HepG2 (cell line): Measurements from ENCODE around the gene HPCAL1. TPM values are rescaled to one million over a fixed set of nuclear protein-coding genes. Genes with fewer than 3 reads are reported as not detected.

Source experiments
- ATAC-seq: fragments of 200-7000 bp; cut with Tn5 transposase; 3 replicates; pipeline ENCODE4 v1.9.1; 2020; ENCODE audit warnings: mild to moderate bottlenecking, moderate library complexity
- BruUV-seq: library from RNA; stranded (reverse); fragments of 400-500 nt; replicated peaks from 2 replicates; lab custom pipeline; 2021; lab: Mats Ljungman, UMichigan
- CTCF ChIA-PET: fragments of 300-600 bp; formaldehyde crosslinking; extraction: SDS; loops from one replicate; lab custom pipeline; 2021; ENCODE audit warnings: low total read pairs, inconsistent platforms, low intra/inter-chr PET ratio; lab: Yijun Ruan, JAX
- POLR2A ChIA-PET: fragments of 350-600 bp; sonication (Branson Sonifier 250); formaldehyde crosslinking; loops from one replicate; lab custom pipeline; 2020; ENCODE audit warnings: antibody characterized with exemption, inconsistent platforms; lab: Yijun Ruan, JAX
- DNase-seq: peaks from one replicate; pipeline ENCODE4 v3.0.0-alpha.2; 2015; ENCODE audit warnings: low spot score
- FAIRE-seq: peaks from 3 replicates; lab custom pipeline; 2011; peaks lifted over from hg19 to GRCh38; lab: Jason Lieb, UNC
- H2AFZ ChIP-seq: one replicate; pipeline ENCODE4 v1.6.1; 2011; ENCODE audit warnings: low read length, inconsistent platforms
- H3K27ac ChIP-seq: fragments of 300-600 bp; 3 replicates; pipeline ENCODE4 v1.8.0; 2011; ENCODE audit warnings: mixed run types, mild to moderate bottlenecking, mixed read lengths, low read length, inconsistent platforms; ENCODE audit not compliant: insufficient read depth; ENCODE audit errors: extremely low read length
- H3K27me3 ChIP-seq, 2 experiments: fragments of 200-600 bp in 1 of 2; 2 replicates in 1 of 2; 3 replicates in 1 of 2; pipeline versions ENCODE4 v1.6.0 to v1.8.0; 2011; ENCODE audit warnings: low read length in 2 of 2, mild to moderate bottlenecking in 2 of 2, moderate library complexity in 2 of 2, inconsistent platforms in 1 of 2; ENCODE audit not compliant: insufficient read depth in 2 of 2, control insufficient read depth in 1 of 2
- H3K36me3 ChIP-seq, 2 experiments: fragments of 200-600 bp in 1 of 2; replicated peaks in 1 of 2; 2 replicates in 1 of 2; 3 replicates in 1 of 2; pipeline versions ENCODE4 v1.5.1 to v1.8.0; 2011; ENCODE audit warnings: low read length in 2 of 2, inconsistent platforms in 1 of 2; ENCODE audit not compliant: insufficient read depth in 2 of 2, control insufficient read depth in 1 of 2
- H3K4me1 ChIP-seq: 2 replicates; pipeline ENCODE4 v1.5.1; 2012; ENCODE audit warnings: low read length, inconsistent platforms; ENCODE audit not compliant: insufficient read depth
- H3K4me2 ChIP-seq: 2 replicates; pipeline ENCODE4 v1.6.0; 2011; ENCODE audit warnings: low read depth, low read length, inconsistent platforms
- H3K4me3 ChIP-seq, 3 experiments: fragments of 200-600 bp in 1 of 3; sonication (generic), shearing (Covaris generic) in 1 of 3; replicated peaks in 1 of 3; 2 replicates each; pipeline ENCODE4 v1.5.1; 2011 to 2016; ENCODE audit warnings: low read length in 3 of 3, inconsistent platforms in 2 of 3, low read depth in 2 of 3, mild to moderate bottlenecking in 2 of 3, control low read depth in 1 of 3, mixed read lengths in 1 of 3; ENCODE audit not compliant: insufficient read depth in 1 of 3
- H3K79me2 ChIP-seq: one replicate; pipeline ENCODE4 v1.6.1; 2011; ENCODE audit warnings: low read length, inconsistent platforms; ENCODE audit not compliant: insufficient read depth
- H3K9ac ChIP-seq: 2 replicates; pipeline ENCODE4 v1.6.0; 2011; ENCODE audit warnings: mild to moderate bottlenecking, low read depth, low read length, inconsistent platforms; ENCODE audit not compliant: insufficient read depth
- H3K9me3 ChIP-seq: 2 replicates; pipeline ENCODE4 v1.5.1; 2012; ENCODE audit warnings: mild to moderate bottlenecking, low read length
- H4K20me1 ChIP-seq: 2 replicates; pipeline ENCODE4 v1.6.0; 2011; ENCODE audit warnings: inconsistent platforms, mild to moderate bottlenecking, low read length, moderate library complexity; ENCODE audit not compliant: insufficient read depth
- ARNT2 ChIP-seq: sonication (generic); formaldehyde crosslinking; IDR thresholded peaks from 2 replicates; pipeline ENCODE4 v1.8.0; 2022; ENCODE audit warnings: mild to moderate bottlenecking, low read depth, missing genetic modification reagents, moderate library complexity
- FOXM1 ChIP-seq: sonication (generic); formaldehyde crosslinking; IDR thresholded peaks from 2 replicates; pipeline ENCODE4 v1.5.0; 2020; ENCODE audit warnings: missing genetic modification reagents
- ISX ChIP-seq: sonication (generic); formaldehyde crosslinking; conservative IDR thresholded peaks from 2 replicates; pipeline ENCODE4 v1.5.0; 2020; ENCODE audit warnings: missing genetic modification reagents
- NR3C1 ChIP-seq: sonication (generic); formaldehyde crosslinking; IDR thresholded peaks from 2 replicates; pipeline ENCODE4 v1.4.0; 2020; ENCODE audit warnings: missing genetic modification reagents
- SP5 ChIP-seq: IDR thresholded peaks from 2 replicates; pipeline ENCODE4 v1.6.1; 2016; ENCODE audit warnings: low read depth, borderline replicate concordance
- ZKSCAN1 ChIP-seq: fragments of 150-350 bp; IDR thresholded peaks from 2 replicates; pipeline ENCODE4 v1.6.1; 2014; ENCODE audit warnings: low read length
- ZNF230 ChIP-seq: sonication (generic); formaldehyde crosslinking; IDR thresholded peaks from 2 replicates; pipeline ENCODE4 v1.4.0; 2020; ENCODE audit warnings: mild to moderate bottlenecking, missing genetic modification reagents
- ZNF547 ChIP-seq: sonication (generic); formaldehyde crosslinking; IDR thresholded peaks from 2 replicates; pipeline ENCODE4 v1.5.1; 2020; ENCODE audit warnings: mild to moderate bottlenecking, missing genetic modification reagents
- ZNF605 ChIP-seq: sonication (generic); formaldehyde crosslinking; IDR thresholded peaks from 2 replicates; pipeline ENCODE4 v1.8.0; 2022; ENCODE audit warnings: mild to moderate bottlenecking, missing genetic modification reagents
- ZNF724P ChIP-seq: sonication (generic); formaldehyde crosslinking; IDR thresholded peaks from 2 replicates; pipeline ENCODE4 v1.8.0; 2022; ENCODE audit warnings: missing genetic modification reagents, borderline replicate concordance
- WGBS: methylation state at CpG from one replicate; pipeline ENCODE4 v1.1.6; 2017; ENCODE audit warnings: low lambda C conversion rate; 5-methylcytosine and 5-hydroxymethylcytosine counted together
- in situ Hi-C: cut with HindIII; loops from 2 replicates; pipeline ENCODE4 v1.10.0; 2017; ENCODE audit warnings: low pct_unique_long_range_greater_than_20kb; ENCODE audit not compliant: extremely low pct_ligation_motif_present
- intact Hi-C: fragments of 100-400 bp; cut with micrococcal nuclease; formaldehyde crosslinking; loops from one replicate; pipeline ENCODE4 v1.10.0; 2022; ENCODE audit not compliant: unreplicated experiment
- polyA plus RNA-seq, 8 experiments: library from polyadenylated mRNA; depleted of rRNA in 3 of 8; stranded (reverse) in 7 of 8; unstranded in 1 of 8; fragments of >200 nt; fragmentation: Illumina TruSeq in 4 of 8; extraction: Trizol in 4 of 8; gene quantifications; 2 replicates each; pipeline versions ENCODE4 v1.2.1 to v1.2.3, GENCODE V29; 2011 to 2016; ENCODE audit warnings: low read depth in 4 of 8, missing spikeins in 1 of 8, mixed read lengths in 1 of 8; ENCODE audit not compliant: insufficient read depth in 1 of 8
- total RNA-seq, 5 experiments: library from RNA; depleted of rRNA; stranded (reverse); fragments of >200 nt; fragmentation: Illumina TruSeq; extraction: Trizol; gene quantifications; 2 replicates each; pipeline ENCODE4 v1.2.3, GENCODE V29; 2016; ENCODE audit warnings: low read depth in 1 of 5
- TF ChIP-seq, protein P1 (sequence below): sonication (generic); formaldehyde crosslinking; IDR thresholded peaks from 2 replicates; pipeline ENCODE4 v1.4.0; 2020; ENCODE audit warnings: mild to moderate bottlenecking, missing genetic modification reagents
- TF ChIP-seq, protein P2 (sequence below): sonication (generic); formaldehyde crosslinking; conservative IDR thresholded peaks from 2 replicates; pipeline ENCODE4 v1.8.0; 2022; ENCODE audit warnings: mild to moderate bottlenecking, moderate library complexity, missing genetic modification reagents
- TF ChIP-seq, protein P3 (sequence below): sonication (generic); formaldehyde crosslinking; IDR thresholded peaks from 2 replicates; pipeline ENCODE4 v1.5.0; 2020; ENCODE audit warnings: mild to moderate bottlenecking, missing genetic modification reagents

The HPCAL1 gene
- total and polyA plus RNA-seq, 2 of the 13 experiments (the other 11 are each of a cell fraction or from before 2014, with no cell fraction given): 29.5 to 29.9 TPM

DNA sequence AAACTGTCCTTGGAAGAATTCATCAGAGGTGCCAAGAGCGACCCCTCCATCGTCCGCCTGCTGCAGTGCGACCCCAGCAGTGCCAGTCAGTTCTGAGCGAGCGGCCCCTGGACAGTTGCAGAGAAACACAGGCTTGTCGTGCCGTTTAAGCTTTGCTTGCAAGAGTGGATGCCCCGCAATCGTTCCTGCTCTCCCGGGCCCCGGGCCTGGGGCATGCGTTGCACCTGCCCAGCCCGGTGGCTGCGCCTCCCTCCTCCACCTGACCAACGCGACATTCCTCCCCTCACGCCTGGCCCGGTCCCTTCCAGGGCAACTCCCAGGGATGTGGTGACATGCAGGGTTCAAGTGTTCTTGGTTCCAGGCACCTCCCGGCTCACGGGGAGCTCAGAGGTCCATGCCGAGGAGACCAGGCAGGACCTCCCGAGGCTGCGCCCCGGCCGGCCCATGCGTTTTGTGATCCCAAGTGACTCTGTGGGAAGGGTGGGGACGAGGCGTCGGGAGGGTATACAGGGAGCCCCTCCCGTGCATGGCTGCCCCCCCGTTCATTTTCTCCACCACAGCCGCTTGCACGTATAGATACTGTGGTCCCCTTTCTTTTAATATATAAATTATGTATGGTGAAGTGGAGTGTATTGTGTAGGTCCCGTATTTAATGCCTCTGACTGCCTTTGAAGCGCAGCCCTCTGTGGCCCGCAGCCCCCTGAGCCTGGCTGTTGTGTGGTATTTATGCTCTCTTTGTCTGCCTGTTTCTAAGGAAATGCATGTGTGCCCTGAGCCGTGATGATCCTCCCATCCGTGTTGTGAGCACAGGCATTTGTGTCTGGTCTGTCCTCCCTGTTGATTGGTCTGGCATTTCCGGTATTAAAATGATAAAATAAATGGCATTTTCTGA is 124.3 kb downstream of the HPCAL1 start (continued):
- TF ChIP-seq, protein P1, sequence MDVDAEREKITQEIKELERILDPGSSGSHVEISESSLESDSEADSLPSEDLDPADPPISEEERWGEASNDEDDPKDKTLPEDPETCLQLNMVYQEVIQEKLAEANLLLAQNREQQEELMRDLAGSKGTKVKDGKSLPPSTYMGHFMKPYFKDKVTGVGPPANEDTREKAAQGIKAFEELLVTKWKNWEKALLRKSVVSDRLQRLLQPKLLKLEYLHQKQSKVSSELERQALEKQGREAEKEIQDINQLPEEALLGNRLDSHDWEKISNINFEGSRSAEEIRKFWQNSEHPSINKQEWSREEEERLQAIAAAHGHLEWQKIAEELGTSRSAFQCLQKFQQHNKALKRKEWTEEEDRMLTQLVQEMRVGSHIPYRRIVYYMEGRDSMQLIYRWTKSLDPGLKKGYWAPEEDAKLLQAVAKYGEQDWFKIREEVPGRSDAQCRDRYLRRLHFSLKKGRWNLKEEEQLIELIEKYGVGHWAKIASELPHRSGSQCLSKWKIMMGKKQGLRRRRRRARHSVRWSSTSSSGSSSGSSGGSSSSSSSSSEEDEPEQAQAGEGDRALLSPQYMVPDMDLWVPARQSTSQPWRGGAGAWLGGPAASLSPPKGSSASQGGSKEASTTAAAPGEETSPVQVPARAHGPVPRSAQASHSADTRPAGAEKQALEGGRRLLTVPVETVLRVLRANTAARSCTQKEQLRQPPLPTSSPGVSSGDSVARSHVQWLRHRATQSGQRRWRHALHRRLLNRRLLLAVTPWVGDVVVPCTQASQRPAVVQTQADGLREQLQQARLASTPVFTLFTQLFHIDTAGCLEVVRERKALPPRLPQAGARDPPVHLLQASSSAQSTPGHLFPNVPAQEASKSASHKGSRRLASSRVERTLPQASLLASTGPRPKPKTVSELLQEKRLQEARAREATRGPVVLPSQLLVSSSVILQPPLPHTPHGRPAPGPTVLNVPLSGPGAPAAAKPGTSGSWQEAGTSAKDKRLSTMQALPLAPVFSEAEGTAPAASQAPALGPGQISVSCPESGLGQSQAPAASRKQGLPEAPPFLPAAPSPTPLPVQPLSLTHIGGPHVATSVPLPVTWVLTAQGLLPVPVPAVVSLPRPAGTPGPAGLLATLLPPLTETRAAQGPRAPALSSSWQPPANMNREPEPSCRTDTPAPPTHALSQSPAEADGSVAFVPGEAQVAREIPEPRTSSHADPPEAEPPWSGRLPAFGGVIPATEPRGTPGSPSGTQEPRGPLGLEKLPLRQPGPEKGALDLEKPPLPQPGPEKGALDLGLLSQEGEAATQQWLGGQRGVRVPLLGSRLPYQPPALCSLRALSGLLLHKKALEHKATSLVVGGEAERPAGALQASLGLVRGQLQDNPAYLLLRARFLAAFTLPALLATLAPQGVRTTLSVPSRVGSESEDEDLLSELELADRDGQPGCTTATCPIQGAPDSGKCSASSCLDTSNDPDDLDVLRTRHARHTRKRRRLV (CRISPR knock-in tag): no peak

DNA sequence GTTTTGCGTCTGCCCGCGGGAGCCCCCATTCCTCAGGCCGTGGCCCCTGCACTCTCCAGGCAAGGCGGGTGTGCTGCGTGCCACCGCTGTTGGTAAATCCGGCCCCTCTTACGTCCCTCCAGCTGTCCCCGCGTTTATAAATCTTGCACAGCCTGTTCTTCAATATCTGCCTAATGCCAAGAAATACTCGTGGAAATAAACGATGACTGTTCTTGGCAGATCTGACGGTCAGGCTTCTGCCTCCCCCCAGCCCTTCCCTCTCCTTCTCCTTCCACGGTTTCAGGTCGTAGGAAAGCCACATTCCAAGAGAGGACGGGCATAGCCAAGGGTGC is 124.9 kb downstream of the HPCAL1 start:
- Histone ChIP-seq H4K20me1 (no peaks in the 10 kb centered on the region), H3K27me3 (peaks cover 0 to 13% of the 10 kb centered on the region in 2 experiments; a peak in 3 of 5 replicates), H3K4me2 (no peak overlapping the region), H3K27ac (no peak overlapping the region), H2AFZ (no peak overlapping the region), H3K9ac (no peak overlapping the region), H3K4me3 (no peak overlapping the region), H3K79me2 (no peaks in the 10 kb centered on the region), H3K4me1 (peaks cover 8% of the 10 kb centered on the region), H3K9me3 (no peaks in the 10 kb centered on the region), H3K36me3 (peaks cover 17% of the 10 kb centered on the region in 2 experiments; a peak in 4 of 5 replicates)
- CTCF ChIA-PET: no interaction called here
- intact Hi-C loops: no loop called here
- ATAC-seq (no peak), DNase-seq (no peak), FAIRE-seq (no peak)
- POLR2A ChIA-PET: no interaction called here
- no TSS peak for BruUV-seq
- 91% methylated on average over 17 of the region's 17 CpGs for WGBS
- in situ Hi-C loops: loop anchor here (25.0 kb wide), 1 partner anchor 615 kb away; no protein-coding TSS in a partner anchor
- TF ChIP-seq FOXM1 (CRISPR knock-in tag) (no peak), ZNF724P (CRISPR knock-in tag) (no peak), NR3C1 (no peak), ZNF547 (CRISPR knock-in tag) (no peak), ZNF230 (CRISPR knock-in tag) (no peak), ZKSCAN1 (no peak), ARNT2 (CRISPR knock-in tag) (no peak), ZNF605 (CRISPR knock-in tag) (no peak), ISX (CRISPR knock-in tag) (no peak), SP5 (CRISPR knock-in tag) (no peak)
- TF ChIP-seq, protein P2, sequence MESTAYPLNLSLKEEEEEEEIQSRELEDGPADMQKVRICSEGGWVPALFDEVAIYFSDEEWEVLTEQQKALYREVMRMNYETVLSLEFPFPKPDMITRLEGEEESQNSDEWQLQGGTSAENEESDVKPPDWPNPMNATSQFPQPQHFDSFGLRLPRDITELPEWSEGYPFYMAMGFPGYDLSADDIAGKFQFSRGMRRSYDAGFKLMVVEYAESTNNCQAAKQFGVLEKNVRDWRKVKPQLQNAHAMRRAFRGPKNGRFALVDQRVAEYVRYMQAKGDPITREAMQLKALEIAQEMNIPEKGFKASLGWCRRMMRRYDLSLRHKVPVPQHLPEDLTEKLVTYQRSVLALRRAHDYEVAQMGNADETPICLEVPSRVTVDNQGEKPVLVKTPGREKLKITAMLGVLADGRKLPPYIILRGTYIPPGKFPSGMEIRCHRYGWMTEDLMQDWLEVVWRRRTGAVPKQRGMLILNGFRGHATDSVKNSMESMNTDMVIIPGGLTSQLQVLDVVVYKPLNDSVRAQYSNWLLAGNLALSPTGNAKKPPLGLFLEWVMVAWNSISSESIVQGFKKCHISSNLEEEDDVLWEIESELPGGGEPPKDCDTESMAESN (CRISPR knock-in tag): no peak
- TF ChIP-seq, protein P3, sequence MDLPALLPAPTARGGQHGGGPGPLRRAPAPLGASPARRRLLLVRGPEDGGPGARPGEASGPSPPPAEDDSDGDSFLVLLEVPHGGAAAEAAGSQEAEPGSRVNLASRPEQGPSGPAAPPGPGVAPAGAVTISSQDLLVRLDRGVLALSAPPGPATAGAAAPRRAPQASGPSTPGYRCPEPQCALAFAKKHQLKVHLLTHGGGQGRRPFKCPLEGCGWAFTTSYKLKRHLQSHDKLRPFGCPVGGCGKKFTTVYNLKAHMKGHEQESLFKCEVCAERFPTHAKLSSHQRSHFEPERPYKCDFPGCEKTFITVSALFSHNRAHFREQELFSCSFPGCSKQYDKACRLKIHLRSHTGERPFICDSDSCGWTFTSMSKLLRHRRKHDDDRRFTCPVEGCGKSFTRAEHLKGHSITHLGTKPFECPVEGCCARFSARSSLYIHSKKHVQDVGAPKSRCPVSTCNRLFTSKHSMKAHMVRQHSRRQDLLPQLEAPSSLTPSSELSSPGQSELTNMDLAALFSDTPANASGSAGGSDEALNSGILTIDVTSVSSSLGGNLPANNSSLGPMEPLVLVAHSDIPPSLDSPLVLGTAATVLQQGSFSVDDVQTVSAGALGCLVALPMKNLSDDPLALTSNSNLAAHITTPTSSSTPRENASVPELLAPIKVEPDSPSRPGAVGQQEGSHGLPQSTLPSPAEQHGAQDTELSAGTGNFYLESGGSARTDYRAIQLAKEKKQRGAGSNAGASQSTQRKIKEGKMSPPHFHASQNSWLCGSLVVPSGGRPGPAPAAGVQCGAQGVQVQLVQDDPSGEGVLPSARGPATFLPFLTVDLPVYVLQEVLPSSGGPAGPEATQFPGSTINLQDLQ: no peak
